AG09319 (cell line): ENCODE data around the gene LMAN1L.

Experiments
- DNase-seq: peaks from one replicate; pipeline ENCODE4 v3.0.0-alpha.2; 2010; ENCODE audit warnings: low read depth; ENCODE audit errors: extremely low read depth
- TF ChIP-seq, protein P1 (sequence below): IDR thresholded peaks from 2 replicates; pipeline ENCODE4 v1.5.1; 2011; ENCODE audit warnings: low read depth, mild to moderate bottlenecking, inconsistent platforms, low read length, moderate library complexity

Gene LMAN1L

DNA sequence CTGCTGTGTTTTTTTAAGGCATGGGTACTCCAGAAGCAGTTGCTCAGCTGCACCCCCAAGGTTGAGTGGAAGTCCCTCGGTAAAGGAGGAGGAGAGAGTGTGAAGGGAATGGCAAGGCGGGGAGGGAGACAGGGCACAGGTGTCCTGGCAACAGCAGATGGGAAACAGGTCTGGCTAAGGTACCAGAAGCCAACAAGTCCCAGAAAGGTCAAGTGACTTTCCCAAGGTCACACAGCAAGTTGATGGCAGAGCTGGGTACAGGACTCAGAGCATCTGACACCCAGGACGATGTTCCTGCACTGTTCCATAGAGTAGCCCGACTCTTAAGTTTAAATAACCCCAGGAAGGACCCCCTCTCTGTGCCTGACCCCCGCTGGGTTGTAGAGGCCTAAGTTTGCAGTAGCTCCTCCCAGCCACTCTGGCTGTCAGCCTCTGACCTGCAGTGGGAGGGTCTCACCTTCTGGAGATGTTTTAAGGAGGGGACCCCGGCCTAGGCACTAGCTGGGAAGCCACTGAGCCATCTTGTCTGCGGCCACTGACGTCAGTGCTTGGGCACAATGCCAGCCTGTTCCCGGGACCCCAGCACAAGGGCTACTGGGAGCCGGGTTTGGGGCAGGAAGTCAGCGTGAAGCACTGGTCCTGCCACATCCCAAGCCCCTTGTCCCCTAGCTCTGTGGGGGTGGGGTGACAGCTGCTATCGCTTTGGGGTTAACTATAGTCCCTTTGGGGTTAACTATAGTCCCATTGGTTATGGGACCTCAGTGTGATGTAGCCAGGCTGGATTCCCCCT, 20.2 kb upstream of the LMAN1L start:
- DNase-seq, result no peak
- TF ChIP-seq, protein P1, sequence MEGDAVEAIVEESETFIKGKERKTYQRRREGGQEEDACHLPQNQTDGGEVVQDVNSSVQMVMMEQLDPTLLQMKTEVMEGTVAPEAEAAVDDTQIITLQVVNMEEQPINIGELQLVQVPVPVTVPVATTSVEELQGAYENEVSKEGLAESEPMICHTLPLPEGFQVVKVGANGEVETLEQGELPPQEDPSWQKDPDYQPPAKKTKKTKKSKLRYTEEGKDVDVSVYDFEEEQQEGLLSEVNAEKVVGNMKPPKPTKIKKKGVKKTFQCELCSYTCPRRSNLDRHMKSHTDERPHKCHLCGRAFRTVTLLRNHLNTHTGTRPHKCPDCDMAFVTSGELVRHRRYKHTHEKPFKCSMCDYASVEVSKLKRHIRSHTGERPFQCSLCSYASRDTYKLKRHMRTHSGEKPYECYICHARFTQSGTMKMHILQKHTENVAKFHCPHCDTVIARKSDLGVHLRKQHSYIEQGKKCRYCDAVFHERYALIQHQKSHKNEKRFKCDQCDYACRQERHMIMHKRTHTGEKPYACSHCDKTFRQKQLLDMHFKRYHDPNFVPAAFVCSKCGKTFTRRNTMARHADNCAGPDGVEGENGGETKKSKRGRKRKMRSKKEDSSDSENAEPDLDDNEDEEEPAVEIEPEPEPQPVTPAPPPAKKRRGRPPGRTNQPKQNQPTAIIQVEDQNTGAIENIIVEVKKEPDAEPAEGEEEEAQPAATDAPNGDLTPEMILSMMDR, result no peak

DNA sequence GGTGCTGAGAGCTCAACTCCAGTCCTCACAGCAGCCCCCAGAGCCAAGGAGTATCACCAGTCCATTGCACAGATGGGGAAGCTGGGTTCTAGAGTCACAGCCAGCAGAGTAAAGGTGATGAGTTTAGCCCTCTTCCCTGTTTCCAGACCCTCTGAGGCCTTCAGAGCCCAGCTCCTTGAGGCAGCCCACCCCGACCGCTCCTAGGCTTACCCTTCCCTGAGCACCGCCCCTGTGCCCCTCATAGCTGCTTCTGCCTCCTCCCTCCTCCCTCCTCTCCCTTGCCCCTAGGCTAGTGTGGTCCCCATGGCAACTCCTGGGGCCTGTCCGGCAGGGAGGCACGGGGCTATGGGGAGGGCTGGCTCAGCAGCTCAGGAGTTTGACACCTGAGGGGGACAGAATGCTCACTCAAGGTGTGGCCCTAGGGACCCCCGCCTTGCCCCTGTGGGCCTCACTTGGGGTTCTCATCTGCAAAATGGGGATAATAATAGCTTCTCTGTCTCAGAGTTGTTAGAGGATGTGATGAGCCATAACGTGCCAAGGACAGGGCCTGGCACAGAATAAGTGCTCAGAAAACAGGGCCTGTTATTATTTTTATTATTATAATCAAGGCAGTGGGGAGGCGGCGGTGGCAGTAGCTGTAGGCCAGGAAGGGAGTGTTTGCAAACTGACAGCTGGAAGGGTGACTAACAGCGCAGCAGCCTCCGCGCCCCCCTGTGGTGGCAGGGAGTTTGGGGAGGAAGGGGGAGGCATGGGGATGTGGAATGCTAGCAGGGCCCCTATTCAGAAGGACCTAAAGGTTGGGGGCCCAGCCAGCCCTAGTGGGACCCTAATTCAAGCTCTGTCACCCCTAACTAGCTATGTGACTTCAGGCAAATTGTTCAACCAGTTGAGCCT, 19.3 kb upstream of the LMAN1L start:
- TF ChIP-seq, protein P1, result no peak
- DNase-seq, result no peak

DNA sequence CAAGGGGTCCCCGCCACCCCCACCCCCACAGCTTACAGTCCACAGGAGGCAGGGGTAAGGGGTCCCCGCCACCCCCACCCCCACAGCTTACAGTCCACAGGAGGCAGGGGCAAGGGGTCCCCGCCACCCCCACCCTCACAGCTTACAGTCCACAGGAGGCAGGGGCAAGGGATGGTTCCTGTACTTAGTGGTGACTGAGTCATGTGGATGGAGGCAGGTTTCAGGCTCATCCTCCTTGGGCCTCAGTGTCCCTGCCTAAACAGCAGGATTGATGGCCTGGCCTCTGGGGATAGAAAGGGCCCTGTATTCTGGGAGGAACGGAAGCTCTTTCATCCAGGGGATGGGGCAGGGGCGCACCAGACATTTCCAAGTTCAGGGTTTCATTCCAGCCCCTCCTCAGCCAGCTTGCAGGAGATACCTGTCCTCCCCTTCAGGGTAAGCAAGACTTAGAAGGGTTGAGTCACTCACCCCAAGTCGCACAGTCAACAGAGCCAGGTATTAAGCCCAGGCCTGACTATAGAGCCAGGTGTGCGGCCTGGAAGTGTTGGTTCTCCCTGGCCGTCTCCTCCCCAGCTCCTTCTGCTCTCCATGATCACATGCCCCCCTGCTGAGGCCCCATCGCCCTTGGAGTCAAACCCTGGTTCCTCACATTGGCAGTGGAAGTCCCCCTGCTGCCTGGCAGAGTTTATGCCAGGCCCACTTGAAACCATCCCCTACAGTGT, 18.2 kb upstream of the LMAN1L start:
- no peak for DNase-seq
- TF ChIP-seq, protein P1, result no peak

DNA sequence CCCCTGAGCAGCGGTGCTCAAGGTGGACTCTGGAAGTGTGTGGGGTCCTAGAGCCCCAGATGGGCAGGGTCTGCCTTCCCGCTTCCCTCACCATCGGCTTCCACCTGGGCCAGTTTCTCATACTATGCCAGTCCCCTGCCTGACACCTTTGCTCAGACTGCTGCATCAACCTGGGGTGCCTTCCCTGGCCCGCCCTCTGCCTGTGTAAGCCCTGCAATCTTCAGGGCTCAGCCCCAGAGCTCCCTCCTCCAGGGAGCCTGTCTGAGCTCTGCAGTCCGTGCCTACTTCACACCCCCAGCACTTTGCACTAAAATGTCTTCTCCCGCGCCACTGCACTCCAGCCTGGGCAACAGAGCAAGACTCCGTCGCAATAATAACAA, 17.7 kb upstream of the LMAN1L start:
- no peak for DNase-seq
- TF ChIP-seq, protein P1, result no peak

DNA sequence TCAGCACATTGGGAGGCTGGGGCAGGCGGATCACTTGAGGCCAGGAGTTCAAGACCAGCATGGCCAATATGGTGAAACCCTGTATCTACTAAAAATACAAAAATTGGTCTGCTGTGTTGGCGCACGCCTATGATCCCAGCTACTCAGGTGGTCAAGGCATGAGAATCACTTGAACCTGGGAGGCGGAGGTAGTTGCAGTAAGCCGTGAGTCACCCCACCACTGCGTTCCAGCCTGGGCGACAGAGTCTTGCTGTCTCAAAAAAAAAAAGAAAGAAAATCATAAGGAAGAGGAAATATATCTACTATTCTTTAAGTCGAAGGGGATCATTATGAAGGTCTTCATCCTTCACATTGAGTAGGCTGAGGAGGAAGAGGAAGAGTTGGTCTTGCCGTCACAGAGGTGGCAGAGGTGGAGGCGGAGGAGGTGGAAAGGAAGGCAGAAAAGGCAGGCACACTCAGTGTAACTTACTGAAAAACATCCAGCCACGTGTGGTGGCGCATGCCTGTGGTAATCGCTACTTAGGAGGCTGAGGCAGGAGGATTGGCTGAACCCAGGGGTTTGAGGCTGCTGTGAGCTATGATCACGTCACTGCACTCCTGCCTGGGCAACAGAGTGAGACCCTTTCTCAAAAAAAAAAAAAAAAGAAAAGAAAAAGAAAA, 16.5 kb upstream of the LMAN1L start:
- no peak for DNase-seq
- TF ChIP-seq, protein P1, result no peak

DNA sequence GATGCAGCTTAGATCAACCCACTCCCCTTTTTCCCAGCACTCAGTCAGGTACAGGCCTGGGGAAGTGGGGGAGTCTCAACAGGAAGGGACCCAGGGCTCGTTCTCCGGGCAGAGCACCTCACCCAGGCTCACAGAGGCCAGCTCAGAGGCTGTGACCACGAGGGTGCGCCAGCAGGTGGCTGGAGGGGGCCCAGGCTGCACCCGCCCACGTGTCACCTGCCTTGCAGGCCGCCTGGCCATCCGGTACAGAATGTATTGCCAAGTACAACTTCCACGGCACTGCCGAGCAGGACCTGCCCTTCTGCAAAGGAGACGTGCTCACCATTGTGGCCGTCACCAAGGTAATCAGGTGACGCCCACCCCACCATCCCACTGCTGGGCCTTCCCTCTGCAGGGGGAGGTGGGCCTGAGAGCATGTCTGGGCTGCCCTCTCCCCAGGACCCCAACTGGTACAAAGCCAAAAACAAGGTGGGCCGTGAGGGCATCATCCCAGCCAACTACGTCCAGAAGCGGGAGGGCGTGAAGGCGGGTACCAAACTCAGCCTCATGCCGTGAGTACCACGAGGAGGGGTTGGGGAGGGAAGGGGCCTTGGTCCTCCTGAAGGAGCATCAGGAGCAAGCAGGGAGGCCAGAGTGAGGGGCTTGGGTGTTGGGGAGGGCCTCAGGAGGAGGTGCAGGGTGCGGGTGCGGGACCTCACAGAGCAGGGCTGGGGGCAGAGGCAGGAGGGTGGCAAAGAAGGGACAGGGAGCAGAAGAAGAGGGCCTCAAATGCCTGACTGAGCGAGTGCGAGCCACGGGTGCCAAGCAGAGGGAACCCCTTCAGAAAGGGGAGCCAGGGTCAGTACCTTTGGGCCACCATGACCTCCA, 14.0 kb upstream of the LMAN1L start:
- TF ChIP-seq, protein P1, result no peak
- no peak for DNase-seq
